Stimulated activated CD4-positive, alpha-beta T cell treated with anti-CD3 and anti-CD28 coated beads, Interleukin-2, amount 100 ng/mL, for 24 hours (primary cell): ENCODE results near the gene TBC1D5.
"Not testable (repeated sequence)": the region's sequence is repeated elsewhere in the genome, so short reads cannot be mapped to it uniquely, and the experiment has no call there.

Source experiments
- DNase-seq, 2 donors: peaks; one replicate each; pipeline ENCODE4 v3.0.0-alpha.2; 2020

TBC1D5 gene, protein sequence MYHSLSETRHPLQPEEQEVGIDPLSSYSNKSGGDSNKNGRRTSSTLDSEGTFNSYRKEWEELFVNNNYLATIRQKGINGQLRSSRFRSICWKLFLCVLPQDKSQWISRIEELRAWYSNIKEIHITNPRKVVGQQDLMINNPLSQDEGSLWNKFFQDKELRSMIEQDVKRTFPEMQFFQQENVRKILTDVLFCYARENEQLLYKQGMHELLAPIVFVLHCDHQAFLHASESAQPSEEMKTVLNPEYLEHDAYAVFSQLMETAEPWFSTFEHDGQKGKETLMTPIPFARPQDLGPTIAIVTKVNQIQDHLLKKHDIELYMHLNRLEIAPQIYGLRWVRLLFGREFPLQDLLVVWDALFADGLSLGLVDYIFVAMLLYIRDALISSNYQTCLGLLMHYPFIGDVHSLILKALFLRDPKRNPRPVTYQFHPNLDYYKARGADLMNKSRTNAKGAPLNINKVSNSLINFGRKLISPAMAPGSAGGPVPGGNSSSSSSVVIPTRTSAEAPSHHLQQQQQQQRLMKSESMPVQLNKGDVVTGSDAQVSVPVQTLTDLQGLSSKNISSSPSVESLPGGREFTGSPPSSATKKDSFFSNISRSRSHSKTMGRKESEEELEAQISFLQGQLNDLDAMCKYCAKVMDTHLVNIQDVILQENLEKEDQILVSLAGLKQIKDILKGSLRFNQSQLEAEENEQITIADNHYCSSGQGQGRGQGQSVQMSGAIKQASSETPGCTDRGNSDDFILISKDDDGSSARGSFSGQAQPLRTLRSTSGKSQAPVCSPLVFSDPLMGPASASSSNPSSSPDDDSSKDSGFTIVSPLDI

DNA sequence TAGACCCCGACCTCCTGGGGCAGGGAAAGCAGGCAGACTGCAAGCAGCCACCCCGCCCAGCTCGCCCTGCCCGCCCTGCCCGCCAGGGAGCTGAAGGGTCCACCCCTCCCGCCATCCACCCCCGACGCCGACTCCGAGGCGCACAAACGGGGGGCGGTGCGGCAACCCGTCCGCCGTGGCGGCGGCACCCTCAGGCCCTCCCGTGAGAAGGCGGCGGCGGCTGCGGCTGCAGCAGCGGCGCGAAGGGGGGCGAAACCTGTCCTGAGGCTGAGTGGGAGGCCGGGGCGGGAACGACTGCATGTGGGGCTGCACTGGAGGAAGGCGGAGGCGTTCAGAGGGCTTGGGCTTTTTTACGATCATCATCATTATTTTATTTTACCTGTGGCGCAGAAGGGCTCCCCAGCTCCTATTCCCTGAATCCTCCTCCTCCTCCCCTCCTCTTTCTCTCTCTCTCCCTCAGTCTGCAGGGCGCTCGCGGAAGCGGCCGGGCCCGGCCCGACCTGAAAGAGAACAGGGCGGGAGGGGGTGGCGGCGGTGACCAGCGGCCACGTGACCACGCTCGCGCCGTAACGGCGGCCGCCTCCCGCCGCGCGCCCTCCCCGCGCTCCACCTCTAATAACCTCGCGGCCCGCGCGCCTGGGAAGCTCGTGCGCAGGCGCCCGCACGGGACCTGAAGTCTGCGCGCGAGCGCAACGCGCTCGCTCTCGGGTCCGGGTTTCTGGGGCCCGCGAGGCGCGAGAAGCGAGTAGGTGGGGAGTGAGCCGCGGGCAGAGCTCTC lies at the start of gene TBC1D5:
Gene TBC1D5, minus strand, starts transcription at position 530 of the 778 bp plus-strand sequence. CDS start 234,061 bp downstream, outside the sequence.
- peak; percentile 91 to 93 for DNase-seq

DNA sequence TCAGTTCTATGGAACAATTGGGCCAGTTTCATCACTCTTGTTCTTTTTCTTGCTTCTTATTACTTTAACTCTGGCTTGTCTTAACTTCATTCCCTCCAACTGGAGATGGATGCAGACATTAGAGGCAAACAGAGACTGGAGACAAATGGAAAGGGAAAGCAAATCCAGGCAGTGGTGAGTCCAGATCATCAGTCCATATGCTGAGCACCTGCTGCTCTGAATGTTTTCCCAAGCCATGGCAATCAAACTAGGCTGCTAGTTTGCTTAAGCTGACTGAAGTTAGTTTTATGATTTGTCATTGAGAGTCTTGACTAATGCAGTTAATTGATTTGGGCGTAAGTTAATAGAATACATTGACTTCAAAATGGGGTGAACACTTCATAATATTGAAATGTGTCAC lies 41.0 kb upstream of the TBC1D5 start:
- no peak for DNase-seq

DNA sequence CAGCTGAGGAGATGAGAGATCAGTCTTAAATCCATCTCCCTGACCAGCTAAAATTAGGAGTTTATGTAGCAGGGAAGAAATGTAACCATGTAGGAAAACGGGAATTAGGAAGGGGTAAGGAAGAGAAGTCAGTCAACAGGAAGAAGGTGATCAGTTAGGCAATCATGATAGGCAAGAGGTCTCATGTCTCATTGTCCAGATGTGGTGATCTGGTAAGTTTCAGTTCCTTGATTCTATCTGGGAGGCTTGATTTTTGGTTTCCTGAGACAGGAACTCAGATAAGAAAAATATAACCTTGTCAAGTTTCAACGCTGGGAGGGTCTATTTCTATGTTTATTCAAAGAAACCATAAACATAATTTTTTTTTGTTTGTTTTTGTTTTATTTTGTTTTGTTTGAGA lies 40.3 kb upstream of the TBC1D5 start:
- no peak for DNase-seq

DNA sequence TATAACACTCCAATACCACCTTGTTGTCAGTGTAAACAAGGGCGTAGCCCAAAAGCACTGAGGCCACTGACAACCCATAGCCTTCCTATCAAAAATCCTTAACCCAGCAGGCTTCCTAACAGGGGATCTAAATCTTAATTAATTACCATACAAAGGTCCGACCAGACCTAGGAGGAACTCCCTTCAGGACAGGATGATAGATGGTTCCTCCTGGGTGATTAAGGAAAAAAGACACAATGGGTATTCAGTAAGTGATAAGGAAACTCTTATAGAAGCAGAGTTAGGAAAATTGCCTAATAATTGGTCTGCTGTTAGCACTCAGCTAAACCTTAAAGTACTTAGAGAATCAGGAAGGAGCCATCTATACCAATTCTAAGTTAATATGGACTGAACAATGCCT lies 37.9 kb upstream of the TBC1D5 start:
- DNase-seq = not testable (repeated sequence)

DNA sequence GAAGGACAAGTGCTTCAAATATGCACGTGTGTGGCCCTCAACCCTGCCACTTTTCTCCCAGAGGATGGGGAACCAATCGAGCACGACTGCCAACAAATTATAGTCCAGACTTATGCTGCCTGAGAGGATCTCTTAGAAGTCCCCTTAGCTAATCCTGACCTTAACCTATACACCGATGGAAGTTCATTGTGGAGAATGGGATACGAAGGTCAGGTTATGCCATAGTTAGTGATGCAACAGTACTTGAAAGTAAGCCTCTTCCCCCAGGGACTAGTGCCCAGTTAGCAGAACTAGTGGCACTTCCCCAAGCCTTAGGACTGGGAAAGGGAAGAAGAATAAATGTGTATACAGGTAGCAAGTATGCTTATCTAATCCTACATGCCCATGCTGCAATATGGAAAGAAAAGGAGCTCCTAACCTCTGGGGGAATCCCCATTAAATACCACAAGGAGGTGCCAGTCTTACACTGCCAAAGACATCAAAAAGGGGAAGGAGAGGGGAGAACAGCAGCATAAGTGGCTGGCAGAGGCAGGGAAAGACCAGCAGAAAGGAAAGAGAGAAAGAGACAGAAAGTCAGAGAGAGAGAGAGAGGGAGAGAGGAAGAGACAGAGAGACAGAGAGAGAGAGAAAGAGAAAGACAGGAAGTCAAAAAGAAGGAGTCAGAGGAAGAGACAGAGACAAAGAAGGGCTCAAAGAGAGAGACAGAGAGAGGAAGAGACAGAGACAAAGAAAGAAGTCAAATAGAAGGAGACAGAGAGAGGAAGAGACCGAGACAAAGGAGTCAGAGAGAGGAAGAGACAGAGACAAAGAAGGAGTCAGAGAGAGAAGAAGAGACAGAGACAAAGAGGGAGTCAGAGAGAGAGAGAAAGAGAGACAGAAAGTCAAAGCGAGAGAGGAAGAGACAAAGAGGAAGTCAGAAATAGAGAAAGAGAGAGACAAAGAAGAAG lies 37.1 kb upstream of the TBC1D5 start:
- not testable (repeated sequence) for DNase-seq

DNA sequence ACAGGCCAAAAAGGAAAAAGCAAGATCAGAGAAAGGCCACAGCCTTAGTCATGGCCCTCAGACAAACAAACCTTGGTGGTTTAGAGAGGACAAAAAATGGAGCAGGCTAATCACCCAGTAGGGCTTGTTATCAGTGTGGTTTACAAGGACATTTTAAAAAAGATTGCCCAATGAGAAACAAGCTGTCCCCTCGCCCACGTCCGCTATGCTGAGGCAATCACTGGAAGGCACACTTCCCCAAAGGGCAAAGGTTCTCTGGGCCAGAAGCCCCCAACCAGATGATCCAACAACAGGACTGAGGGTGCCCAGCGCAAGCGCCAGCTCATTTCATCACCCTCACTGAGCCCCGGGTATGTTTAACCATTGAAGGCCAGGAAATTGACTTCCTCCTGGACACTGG lies 34.9 kb upstream of the TBC1D5 start:
- DNase-seq = not testable (repeated sequence)

DNA sequence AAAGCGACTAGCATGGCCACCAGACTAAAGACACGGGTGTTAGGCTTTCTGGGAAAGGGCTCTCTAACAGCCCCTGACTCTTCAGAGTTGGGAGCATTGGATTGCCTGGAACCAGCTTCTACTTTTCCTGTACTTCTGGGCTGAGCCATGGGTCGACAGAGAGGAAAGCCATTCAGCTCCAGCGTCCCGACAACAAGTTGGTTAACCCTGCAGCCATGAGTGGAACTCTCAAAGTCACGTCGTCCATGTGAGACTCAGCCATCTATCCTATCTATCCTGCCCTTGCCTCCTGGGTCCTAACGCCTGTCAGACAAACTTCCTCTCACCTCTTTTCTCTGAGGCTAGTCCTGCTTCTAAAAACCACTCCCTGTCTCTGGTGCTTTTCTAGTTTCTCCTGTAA lies 32.6 kb upstream of the TBC1D5 start:
- DNase-seq = peak in 1 of 2 donors; percentile 5

DNA sequence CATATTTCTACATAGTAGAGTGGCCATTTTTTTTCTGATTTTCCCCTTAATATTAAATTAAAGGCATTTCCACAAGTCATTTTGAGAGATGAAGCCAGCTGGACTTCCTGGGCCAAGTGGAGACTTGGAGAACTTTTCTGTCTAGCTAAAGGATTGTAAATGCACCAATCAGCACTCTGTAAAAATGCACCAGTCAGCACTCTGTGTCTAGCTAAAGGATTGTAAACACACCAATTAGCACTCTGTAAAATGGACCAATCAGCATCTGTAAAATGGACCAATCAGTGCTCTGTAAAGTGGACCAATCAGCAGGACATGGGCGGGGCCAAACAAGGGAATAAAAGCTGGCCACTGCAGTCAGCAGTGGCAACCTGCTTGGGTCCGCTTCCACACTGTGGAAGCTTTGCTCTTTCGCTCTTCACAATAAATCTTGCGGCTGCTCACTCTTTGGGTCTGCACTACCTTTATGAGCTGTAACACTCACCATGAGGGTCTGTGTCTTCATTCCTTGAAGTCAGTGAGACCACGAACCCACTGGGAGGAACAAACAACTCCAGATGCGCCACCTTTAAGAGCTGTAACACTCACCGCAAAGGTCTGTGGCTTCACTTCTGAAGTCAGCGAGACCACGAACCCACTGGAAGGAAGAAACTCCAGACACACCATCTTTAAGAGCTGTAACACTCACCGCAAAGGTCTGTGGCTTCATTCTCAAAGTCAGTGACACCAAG lies 31.9 kb upstream of the TBC1D5 start:
- peak; percentile 22 to 39 for DNase-seq

DNA sequence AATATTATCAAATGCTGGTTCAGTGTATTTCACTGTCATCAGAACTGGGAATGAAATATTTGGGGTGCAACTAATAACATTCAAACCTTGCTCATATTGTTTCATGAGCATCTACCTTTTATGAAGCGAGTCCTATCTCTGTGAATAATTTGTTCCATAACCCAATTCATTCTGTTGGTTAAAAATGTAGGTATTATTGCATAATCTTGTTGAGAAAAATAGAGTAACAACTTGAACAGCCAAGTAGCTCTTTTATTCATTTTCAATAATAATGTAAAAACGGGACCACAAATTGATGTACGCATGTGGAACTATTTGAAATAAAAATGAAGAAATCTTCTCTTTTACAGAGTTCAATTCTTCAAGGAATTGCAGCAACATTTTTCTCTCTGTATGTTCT lies 30.1 kb upstream of the TBC1D5 start:
- no peak for DNase-seq

DNA sequence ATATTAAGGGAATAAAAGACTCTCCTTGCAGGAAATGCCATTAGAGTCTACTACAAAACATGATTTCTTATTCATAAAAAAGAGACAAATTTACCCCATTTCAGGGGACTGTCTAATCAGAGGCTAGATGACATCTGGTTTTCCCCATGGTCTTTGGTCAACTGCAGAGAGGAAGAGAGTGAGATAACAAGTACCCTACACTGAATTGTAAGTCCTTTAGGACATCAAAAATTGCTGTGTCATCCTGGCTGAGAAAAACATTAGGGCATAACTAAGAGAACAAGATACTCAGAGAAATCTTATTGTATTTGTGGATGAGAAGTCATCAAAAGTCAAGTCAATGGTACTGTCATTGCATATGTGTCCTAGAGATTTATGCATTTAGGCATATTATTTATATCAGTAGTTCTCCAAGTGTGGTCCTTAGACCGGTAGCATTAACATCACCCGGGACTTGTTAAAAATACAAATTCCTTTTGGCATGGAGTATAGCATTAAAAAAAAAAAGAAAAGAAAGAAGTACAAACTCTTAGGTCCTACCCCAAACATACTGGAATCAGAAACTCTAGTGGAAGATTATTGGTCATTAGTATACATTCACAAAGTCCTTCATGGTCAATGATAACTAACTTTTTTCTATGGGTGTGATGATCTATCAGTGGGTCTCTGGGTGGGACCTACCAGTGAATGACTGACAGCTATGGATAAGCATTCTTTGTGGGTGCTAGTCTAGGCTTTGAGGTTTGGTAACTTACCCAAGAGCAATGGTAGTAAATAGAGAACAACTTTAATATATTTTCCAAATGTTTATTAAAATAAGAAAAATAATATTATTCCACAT lies 29.0 kb upstream of the TBC1D5 start:
- no peak for DNase-seq

DNA sequence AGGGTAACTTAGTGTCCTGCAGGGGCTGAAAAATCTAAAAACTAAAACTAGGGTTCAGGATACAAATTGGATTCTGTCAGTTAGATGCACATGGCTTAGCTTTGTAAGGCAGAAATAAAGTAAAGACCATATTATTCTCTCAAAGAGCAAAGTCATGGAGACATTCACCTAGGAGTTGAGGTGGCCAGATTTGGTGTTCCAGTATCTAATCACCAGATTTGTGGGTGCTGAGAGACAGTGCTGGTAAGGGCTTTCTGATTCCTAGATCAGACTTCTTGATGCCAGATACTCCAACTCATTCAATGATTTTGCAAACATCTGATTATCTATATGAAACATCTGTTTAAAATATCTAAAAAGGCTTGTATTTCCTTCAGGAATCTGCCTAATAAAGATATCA lies 28.3 kb upstream of the TBC1D5 start:
- DNase-seq = no peak

DNA sequence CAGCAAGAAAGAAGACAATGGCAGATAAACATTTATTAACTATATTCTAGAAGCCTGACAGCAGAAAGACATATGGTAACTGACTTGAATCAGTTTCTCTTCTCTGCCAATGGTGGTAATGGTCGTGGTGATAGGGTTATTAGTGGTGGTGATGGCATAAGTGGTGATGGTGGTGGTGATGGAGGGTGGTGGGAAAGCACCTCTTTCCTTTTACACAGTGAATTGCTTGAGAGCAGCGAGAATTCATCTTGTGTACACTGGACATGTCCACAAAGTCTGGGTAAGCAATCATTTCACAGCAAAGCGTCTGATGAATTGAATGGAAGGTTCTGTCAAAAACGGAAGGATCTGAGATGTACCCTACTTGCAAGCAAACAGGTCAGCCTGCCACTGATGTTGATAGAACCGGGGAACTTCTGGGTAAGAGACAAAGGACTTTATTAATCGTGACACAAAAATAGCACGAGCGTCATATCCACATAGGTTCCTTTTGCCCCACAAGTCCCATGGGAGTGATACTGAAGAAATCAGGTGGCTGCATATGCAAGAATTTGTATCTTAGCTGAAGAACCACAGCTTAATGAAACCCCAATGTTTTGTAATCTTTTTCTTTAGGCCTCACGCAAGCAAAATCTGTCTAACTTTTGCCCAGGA lies 23.5 kb upstream of the TBC1D5 start:
- DNase-seq = no peak

DNA sequence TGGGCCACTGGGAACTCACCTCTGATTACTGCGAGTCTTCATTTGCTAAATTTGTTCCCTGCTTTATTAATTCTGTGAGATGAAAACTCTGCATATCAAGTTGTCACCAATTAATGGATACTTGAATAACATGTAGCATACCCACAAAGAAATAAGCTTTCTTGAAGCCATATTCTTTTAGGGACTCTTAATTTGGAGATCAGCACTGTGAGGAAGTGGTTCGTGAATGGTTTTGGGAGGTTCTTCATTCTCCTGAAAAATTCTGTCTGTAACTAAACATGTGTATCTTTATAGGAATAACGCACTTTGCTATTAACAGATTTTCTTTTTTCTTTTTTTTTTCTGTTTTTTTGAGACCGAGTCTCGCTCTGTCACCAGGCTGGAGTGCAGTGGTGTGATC lies 19.1 kb upstream of the TBC1D5 start:
- DNase-seq = no peak

DNA sequence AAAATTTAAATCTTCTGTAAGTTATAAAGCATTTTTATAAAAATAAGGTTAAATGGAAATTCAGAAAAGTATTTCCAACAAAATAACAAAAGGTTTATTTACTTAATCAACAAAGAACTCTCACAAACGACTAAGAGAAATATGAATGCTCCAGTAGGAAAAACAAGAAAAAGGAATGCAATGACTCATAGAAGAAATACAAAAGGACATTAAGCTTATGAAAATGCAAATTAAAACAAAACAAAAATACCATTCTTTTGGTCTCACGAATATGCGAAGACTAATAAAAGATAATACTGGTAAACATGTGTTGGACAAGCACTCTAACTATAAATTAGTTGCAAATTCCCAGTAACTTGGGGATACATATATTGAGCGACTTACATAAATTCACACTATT lies 17.5 kb upstream of the TBC1D5 start:
- DNase-seq = no peak

DNA sequence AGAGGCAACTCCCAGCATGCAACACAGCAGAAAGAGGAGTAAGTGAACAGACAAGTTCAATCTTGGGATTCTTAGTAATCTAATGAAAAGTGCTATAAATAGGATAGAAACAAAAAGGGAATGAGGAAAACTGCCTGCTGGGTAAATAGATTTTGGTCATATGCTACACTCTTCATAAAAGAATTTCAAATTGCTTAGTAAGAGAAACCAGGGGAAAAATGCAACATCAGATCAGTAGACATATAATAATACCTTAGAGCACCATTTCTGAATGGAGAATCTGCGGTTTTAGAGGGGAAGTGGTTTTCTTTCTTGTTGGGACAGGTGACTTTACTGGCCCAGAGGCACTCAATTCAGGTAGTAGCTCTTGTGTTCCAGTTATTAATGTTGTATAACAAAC lies 13.4 kb upstream of the TBC1D5 start:
- DNase-seq = no peak

DNA sequence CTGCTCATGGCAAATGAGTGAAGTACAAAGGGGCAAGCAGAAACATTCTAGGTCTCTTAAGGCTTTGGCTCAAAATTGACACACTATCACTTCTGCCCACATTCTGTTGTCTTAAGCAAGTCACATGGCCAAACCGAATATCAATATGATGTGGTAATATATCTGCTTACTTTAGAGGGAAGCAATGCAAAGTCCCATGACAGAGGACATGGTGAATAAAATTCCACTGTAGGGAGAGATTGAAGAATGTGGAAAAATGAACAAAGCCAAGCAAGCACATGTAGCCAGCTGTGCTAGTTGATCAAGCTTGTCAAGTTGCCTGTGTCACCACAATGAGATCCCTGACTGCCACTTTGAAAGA lies 11.2 kb upstream of the TBC1D5 start:
- DNase-seq = no peak

DNA sequence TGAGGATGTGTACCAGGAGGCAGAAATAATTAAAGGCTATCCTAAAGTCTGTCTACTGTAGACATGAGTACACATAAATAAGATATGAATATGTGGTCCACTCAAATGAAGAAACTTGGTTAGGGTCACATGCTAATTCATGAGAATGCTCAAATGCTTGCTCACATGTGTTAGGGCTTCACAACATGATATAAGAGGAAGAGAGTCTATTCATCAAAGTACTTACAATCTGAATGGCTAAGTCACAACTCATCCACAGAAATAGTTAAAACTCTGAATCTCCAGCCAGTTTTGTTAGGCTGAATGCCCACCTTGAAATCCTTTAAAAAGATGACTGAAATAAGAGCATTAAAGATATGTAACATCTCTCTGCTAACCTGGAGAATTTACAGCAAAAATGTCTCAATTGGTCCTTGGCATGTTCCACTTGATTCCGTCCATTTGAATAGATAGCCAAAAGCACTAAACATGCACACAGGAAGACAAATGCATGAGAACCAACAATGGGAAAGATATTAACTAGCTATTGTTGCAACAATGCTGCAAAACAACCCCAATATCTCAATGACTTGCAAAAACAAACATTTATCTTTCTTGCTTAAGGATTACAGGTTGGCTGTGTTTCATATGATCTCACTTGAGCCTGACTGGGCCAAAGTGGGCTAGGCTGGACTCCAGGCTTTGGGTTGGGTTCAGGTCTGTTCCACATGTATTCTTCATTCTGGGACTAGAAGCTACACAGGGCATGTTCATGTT lies 10.6 kb upstream of the TBC1D5 start:
- no peak for DNase-seq

DNA sequence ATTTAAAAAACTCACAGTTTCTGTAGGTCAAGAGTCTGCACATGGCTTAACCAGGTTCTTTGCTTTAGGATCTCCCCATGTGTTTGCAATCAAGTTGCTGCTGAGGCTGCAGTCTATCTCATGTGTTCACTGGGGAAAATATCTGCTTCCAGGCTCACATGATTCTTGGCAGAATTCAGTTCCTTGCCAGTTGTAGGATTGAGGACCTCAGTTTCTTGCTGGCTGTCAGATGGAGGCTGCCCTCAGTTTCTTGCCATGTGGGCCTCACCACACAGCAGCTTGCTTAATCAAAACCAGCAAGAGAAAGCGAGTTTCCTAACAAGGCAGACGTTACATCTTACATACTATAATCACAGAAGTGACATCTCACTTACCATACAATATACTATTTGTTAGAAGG lies 10.0 kb upstream of the TBC1D5 start:
- no peak for DNase-seq

DNA sequence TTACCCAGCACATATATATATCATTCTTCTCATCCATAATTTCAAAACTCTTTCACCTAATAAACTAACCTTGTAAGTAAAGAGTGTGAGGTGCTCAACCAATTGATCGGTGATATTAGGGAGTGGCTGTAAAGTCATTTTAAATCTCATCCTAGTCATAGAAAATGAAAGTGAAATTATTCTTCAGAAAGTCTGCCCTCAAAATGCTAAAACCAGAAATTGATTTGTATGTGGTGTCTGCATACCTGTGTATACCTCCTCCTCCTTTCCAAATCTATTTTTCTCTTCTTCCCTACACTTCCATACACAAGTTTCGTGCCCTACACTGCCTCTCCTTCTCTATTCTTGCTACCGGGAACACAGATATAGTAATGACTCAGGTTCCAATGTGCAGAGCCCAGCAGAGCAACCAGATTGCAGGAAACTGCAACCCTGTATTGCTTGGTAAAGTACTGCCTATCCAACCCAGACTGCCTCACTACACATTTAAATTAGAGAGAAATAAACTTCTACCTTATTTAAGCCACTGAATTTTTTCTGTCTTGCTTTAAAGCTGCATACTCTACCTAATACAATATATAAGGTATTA lies 7.4 kb upstream of the TBC1D5 start:
- DNase-seq = no peak
